ENCODE results near the gene ARHGAP4.

The ARHGAP4 gene

GRCh38 chrX:153864101-153864500, 62.0 kb downstream of the ARHGAP4 start:
- CTCF ChIA-PET: no interaction called here
- no peak for DNase-seq (ENCODE audit: extremely low spot score)
- POLR2A ChIA-PET: no interaction called here
- TF ChIP-seq ELF4 (IDR thresholded peaks at IDR 0.05) (no peak), ARNT (IDR thresholded peaks at IDR 0.05) (no peak)

DNA sequence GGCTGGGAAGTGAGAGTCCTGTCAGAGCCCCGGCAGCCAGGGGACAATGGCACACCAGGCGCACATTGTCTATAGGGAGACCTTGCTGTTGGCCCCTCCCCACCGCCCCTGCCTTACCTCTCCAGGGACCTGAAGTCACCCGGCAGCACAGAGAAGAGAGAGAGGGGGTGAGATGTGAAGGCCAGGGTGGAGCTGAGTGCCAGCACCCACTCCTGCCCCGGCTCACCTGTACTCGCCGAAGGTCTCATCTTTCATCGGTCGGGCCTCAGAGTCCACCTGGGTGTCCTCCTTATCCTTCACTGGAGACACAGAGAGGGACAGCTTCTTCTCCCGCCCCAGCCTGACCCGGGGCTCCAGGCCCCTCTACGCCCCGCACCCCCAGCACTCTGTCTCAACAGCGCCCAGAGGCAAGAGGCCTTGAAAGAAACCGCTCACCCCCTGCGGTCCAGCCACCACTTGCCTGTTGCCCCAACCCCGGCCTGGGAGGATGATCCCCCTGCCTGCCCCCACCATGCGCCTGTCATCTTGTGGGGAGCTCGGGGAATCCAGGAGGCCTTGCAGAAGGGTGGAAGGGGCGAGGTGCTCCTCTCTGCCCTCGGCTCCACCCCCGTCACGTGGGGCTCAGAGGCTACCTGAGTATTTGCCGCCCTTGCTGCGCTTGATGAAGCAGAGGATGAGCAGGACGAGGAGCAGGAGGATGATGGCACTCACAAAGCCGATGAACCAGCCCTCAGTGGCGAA, 62.6 kb downstream of the ARHGAP4 start:
- CTCF ChIA-PET: no interaction called here
- no peak for TF ChIP-seq SUZ12 (IDR thresholded peaks at IDR 0.05)
- no peak for TF ChIP-seq ZNF384 (IDR thresholded peaks at IDR 0.05)
- TF ChIP-seq PKNOX1 (IDR thresholded peaks at IDR 0.05): no peak
- no peak for TF ChIP-seq FOXK2 (IDR thresholded peaks at IDR 0.05)
- no peak for TF ChIP-seq TARDBP (IDR thresholded peaks at IDR 0.05)
- TF ChIP-seq ARNT (IDR thresholded peaks at IDR 0.05): no peak
- no peak for TF ChIP-seq CTBP1 (IDR thresholded peaks at IDR 0.05; ENCODE audit: borderline replicate concordance)
- TF ChIP-seq L3MBTL2 (conservative IDR thresholded peaks at IDR 0.05): no peak
- no peak for TF ChIP-seq SP1 (IDR thresholded peaks at IDR 0.05)
- TF ChIP-seq LEF1 (IDR thresholded peaks at IDR 0.05; ENCODE audit: borderline replicate concordance): no peak
- TF ChIP-seq NFRKB (IDR thresholded peaks at IDR 0.05): no peak
- TF ChIP-seq BHLHE40 (IDR thresholded peaks at IDR 0.05; ENCODE audit: borderline replicate concordance): no peak
- no peak for TF ChIP-seq HDGF (IDR thresholded peaks at IDR 0.05; ENCODE audit: borderline replicate concordance)
- DNase-seq (ENCODE audit: extremely low spot score): no peak
- POLR2A ChIA-PET: no interaction called here

DNA sequence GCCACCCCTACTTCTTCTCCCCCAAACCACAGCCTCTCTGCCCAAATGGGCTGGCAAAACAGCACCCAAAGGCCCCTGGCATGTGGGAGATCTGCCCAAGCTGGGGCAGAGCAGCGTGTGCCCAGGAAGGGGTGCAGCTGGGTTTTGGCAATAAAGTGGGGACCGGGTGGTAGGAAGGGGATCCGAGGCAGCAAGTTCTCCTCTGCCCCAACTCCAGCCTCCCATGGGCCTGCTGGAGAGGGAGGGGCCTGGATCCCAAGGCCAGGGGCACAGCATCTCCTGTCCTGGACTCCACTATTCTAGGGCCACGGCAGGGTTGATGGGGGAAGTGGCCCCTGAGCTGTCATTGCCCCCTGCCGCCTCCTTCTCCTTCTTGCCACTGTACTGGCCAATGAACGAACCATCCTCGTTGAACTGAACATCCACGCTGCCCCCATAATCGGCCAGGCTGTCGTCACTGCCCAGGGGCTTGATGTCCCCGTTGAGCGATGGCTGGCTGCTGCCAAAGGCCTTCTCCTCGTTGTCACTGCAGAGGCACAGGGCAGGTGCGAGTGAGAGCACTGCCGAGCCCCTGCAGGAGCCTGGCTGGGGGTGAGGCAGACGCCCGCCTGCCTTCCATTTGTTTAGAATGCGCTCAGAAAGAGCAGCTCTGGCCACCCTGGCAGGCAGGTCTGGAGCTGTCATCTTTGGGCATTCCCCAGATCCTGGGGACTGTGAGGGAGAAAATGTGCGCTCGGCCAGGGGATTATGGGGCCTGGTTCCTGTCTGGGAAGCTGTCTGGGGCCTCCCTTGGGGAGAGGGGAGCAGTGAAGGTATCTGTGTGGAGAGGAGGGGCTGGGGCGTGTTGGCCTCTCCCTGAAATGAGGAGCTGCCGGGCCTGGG, 63.5 kb downstream of the ARHGAP4 start:
- ChIA-PET CTCF (no interaction called here), POLR2A (interaction anchor here (0.6 kb wide), 1 partner anchor 634 kb away, joined by 3 read pairs; no protein-coding TSS in a partner anchor)
- TF ChIP-seq HDGF (IDR thresholded peaks at IDR 0.05; ENCODE audit: borderline replicate concordance) (no peak), FOXM1 (IDR thresholded peaks at IDR 0.05; ENCODE audit: borderline replicate concordance) (no peak), LEF1 (IDR thresholded peaks at IDR 0.05; ENCODE audit: borderline replicate concordance) (no peak), SUZ12 (IDR thresholded peaks at IDR 0.05) (no peak), TARDBP (IDR thresholded peaks at IDR 0.05) (no peak), ARNT (IDR thresholded peaks at IDR 0.05) (no peak), ELF4 (IDR thresholded peaks at IDR 0.05) (no peak), FOXK2 (IDR thresholded peaks at IDR 0.05) (no peak), BHLHE40 (IDR thresholded peaks at IDR 0.05; ENCODE audit: borderline replicate concordance) (no peak), CTBP1 (IDR thresholded peaks at IDR 0.05; ENCODE audit: borderline replicate concordance) (no peak), FOXA1 (IDR thresholded peaks at IDR 0.05) (no peak), PKNOX1 (IDR thresholded peaks at IDR 0.05) (no peak), SP1 (IDR thresholded peaks at IDR 0.05) (no peak)
- no peak for DNase-seq (ENCODE audit: extremely low spot score)

DNA sequence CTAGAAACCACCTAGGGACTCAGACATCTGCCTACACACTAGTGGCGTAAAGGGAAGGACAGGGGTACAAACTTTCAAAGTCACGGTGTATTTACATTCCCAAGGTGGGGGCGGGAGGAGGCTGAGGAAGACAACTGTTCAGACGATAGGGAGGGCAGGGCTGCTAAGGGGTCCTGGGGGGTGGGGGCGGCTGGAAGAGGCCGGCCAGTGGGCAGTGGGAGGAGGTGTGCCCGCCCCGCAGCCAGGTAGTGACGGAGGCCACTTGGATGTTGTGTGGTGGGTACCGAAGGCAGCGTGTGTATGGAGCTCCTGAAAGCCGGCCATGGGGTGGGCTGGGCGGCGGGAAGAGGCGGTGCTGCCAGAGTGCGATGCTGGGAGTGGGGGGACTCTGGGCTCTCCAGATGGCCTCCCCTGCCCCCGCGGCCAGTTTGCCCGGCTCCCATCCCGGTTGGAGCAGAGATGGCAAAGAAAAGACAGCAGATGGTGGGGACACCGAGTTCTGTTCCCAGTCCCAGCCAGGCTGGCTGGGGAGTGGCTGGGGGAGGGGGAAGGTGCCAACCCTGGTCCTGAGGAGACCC, 64.2 kb downstream of the ARHGAP4 start:
- ChIA-PET POLR2A (interaction anchor here (0.6 kb wide), 1 partner anchor 633 kb away, joined by 3 read pairs; no protein-coding TSS in a partner anchor), CTCF (no interaction called here)
- TF ChIP-seq SP1 (IDR thresholded peaks at IDR 0.05) (no peak), ZNF384 (IDR thresholded peaks at IDR 0.05) (no peak), ELF4 (IDR thresholded peaks at IDR 0.05) (no peak), HDGF (IDR thresholded peaks at IDR 0.05; ENCODE audit: borderline replicate concordance) (no peak), NFRKB (IDR thresholded peaks at IDR 0.05) (no peak), FOXM1 (IDR thresholded peaks at IDR 0.05; ENCODE audit: borderline replicate concordance) (no peak), BHLHE40 (IDR thresholded peaks at IDR 0.05; ENCODE audit: borderline replicate concordance) (no peak), L3MBTL2 (conservative IDR thresholded peaks at IDR 0.05) (no peak), ARNT (IDR thresholded peaks at IDR 0.05) (no peak)
- no peak for DNase-seq (ENCODE audit: extremely low spot score)

GRCh38 chrX:153861151-153861550, 64.9 kb downstream of the ARHGAP4 start:
- CTCF ChIA-PET: no interaction called here
- no peak for DNase-seq (ENCODE audit: extremely low spot score)
- no peak for TF ChIP-seq FOXA1 (IDR thresholded peaks at IDR 0.05)
- no peak for TF ChIP-seq SP1 (IDR thresholded peaks at IDR 0.05)
- TF ChIP-seq BHLHE40 (IDR thresholded peaks at IDR 0.05; ENCODE audit: borderline replicate concordance): no peak
- TF ChIP-seq NFRKB (IDR thresholded peaks at IDR 0.05): no peak
- TF ChIP-seq TARDBP (IDR thresholded peaks at IDR 0.05): no peak
- TF ChIP-seq HDGF (IDR thresholded peaks at IDR 0.05; ENCODE audit: borderline replicate concordance): no peak
- no peak for TF ChIP-seq L3MBTL2 (conservative IDR thresholded peaks at IDR 0.05)
- TF ChIP-seq FOXK2 (IDR thresholded peaks at IDR 0.05): no peak
- TF ChIP-seq CTBP1 (IDR thresholded peaks at IDR 0.05; ENCODE audit: borderline replicate concordance): no peak
- no peak for TF ChIP-seq SUZ12 (IDR thresholded peaks at IDR 0.05)
- no peak for TF ChIP-seq ELF4 (IDR thresholded peaks at IDR 0.05)
- TF ChIP-seq FOXM1 (IDR thresholded peaks at IDR 0.05; ENCODE audit: borderline replicate concordance): no peak
- TF ChIP-seq PKNOX1 (IDR thresholded peaks at IDR 0.05): no peak
- no peak for TF ChIP-seq ARNT (IDR thresholded peaks at IDR 0.05)
- TF ChIP-seq ZNF384 (IDR thresholded peaks at IDR 0.05): no peak
- no peak for TF ChIP-seq LEF1 (IDR thresholded peaks at IDR 0.05; ENCODE audit: borderline replicate concordance)
- POLR2A ChIA-PET: no interaction called here

Data from HEK293T (cell line).